ENCODE results near the gene SPARC. TPM values are rescaled to one million over a fixed set of nuclear protein-coding genes. Genes with fewer than 3 reads are reported as not detected.

The SPARC gene
- total RNA-seq, 6 donors from 2014 or later = 234 to 1,553 (median 581) TPM

DNA sequence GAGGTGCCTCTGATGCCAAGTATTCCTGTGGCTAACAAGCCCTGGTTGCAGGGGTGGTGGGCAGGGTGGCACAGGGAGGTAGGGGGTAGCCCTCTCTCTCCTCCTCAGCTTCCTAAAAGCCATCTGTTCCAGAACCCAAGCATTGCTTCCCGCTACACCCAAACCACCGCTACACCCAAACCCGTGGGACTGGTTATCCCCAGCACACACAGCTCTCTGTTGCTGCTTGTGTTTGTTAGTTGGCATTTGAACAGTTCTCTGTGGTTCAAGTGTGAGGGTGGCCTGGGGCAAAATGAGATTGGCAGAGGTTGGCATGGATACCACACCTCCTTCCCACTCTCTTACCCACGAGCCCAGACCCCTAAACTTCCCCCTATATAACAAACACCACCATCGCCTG, 40.4 kb downstream of the SPARC start:
- H3K27ac ChIP-seq = no peak overlapping the region
- no peaks in the 10 kb centered on the region for H3K9me3 ChIP-seq
- no peaks in the 10 kb centered on the region for H3K4me1 ChIP-seq
- H3K36me3 ChIP-seq = no peaks in the 10 kb centered on the region
- H3K4me3 ChIP-seq = no peak overlapping the region
- WGBS, 2 donors = 77 to 80% methylated on average over 5 of the region's 5 CpGs
- TF ChIP-seq EP300 (IDR thresholded peaks at IDR 0.05) = no peak
- TF ChIP-seq POLR2AphosphoS5 (IDR thresholded peaks at IDR 0.05) = no peak
- TF ChIP-seq, protein P1, sequence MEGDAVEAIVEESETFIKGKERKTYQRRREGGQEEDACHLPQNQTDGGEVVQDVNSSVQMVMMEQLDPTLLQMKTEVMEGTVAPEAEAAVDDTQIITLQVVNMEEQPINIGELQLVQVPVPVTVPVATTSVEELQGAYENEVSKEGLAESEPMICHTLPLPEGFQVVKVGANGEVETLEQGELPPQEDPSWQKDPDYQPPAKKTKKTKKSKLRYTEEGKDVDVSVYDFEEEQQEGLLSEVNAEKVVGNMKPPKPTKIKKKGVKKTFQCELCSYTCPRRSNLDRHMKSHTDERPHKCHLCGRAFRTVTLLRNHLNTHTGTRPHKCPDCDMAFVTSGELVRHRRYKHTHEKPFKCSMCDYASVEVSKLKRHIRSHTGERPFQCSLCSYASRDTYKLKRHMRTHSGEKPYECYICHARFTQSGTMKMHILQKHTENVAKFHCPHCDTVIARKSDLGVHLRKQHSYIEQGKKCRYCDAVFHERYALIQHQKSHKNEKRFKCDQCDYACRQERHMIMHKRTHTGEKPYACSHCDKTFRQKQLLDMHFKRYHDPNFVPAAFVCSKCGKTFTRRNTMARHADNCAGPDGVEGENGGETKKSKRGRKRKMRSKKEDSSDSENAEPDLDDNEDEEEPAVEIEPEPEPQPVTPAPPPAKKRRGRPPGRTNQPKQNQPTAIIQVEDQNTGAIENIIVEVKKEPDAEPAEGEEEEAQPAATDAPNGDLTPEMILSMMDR (IDR thresholded peaks at IDR 0.05) = no peak
- no peak for TF ChIP-seq POLR2A (IDR thresholded peaks at IDR 0.05)
- no peaks in the 10 kb centered on the region for H3K27me3 ChIP-seq
- DNase-seq (no peak), ATAC-seq (ENCODE audit: low FRiP score in 2 of 2) (peak in 1 of 2 donors; percentile 27)

DNA sequence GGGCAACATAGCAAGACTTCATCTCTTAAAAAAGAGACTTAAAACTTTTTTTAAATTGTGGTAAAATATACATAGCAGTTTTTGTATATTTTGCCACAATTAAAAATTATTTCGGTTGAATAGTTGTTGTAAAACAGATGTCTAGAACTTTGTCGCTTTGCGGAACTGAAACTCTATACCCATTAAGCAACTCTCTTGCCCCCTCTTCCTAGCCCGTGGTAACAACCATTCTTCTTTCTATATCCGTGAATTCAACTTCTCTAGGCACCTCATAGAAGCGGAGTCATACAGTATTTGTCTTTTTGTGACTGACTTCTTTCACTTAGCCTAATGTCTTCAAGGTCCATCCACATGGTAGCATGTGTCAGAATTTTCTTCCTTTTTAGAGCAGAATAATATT, 43.3 kb downstream of the SPARC start:
- no peaks in the 10 kb centered on the region for H3K9me3 ChIP-seq
- ATAC-seq (ENCODE audit: low FRiP score in 2 of 2) (peak in 1 of 2 donors; percentile 59), DNase-seq (no peak)
- H3K4me3 ChIP-seq = no peak overlapping the region
- H3K27ac ChIP-seq = no peak overlapping the region
- TF ChIP-seq POLR2A (IDR thresholded peaks at IDR 0.05) (no peak), EP300 (IDR thresholded peaks at IDR 0.05) (no peak), POLR2AphosphoS5 (IDR thresholded peaks at IDR 0.05) (no peak)
- TF ChIP-seq, protein P1 (IDR thresholded peaks at IDR 0.05) = no peak
- H3K36me3 ChIP-seq = no peaks in the 10 kb centered on the region
- H3K27me3 ChIP-seq = no peaks in the 10 kb centered on the region
- no peaks in the 10 kb centered on the region for H3K4me1 ChIP-seq
- 73 to 79% methylated on average over 6 of the region's 6 CpGs for WGBS, 2 donors

DNA sequence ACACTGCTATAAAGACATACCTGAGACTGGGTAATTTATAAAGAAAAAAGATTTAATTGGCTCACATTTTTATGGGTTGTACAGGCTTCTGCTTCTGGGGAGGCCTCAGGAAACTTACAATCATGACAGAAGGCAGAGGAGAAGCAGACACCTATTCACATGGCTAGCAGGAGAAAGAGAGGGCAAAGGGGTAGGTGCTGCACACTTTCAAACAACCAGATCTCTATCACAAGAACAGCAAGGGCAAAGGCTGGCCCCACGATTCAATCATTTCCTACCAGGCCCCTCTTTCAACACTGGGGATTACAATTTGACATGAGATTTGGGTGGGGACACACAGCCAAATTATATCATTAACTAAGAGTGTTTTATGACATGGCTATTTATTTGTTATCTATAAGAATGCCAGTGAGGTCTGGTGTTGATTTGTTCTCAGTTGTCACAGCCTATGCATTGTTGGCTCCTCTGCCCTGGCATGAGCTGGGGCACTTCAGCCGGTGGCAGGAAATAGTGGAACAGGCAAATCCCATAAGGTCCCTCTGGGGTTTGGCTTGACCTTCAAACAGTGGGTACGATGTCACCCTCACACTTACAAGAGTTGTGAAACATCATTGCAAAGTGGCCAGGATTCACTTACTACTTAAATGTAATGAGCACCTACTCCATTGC, 44.1 kb downstream of the SPARC start:
- no peak for DNase-seq
- no peak for ATAC-seq (ENCODE audit: low FRiP score in 2 of 2)
- Histone ChIP-seq H3K4me3 (no peak overlapping the region), H3K27me3 (no peaks in the 10 kb centered on the region), H3K27ac (no peak overlapping the region), H3K9me3 (no peaks in the 10 kb centered on the region), H3K4me1 (no peaks in the 10 kb centered on the region), H3K36me3 (no peaks in the 10 kb centered on the region)
- 67 to 72% methylated on average over 3 of the region's 3 CpGs for WGBS, 2 donors
- no peak for TF ChIP-seq EP300 (IDR thresholded peaks at IDR 0.05)
- no peak for TF ChIP-seq POLR2A (IDR thresholded peaks at IDR 0.05)
- TF ChIP-seq, protein P1 (IDR thresholded peaks at IDR 0.05) = no peak
- TF ChIP-seq POLR2AphosphoS5 (IDR thresholded peaks at IDR 0.05) = no peak

DNA sequence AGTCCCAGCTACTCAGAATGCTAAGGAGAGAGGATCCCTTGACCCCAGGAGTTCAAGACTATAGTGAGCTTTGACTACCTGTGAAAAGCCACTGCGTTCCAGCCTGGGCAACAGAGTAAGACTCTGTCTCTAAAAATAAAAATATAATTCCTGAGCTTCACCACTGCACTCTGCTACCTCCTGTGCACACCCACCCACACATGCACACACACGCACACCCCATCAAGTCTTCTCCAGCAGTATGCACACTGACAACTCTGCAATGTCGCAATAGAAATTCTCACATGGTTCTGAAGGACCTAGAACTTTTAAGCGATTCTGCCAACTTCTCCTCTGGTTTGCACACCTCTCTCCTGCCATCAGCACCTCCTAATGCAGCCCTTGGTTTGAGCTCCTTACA, 48.1 kb downstream of the SPARC start:
- WGBS, 2 donors = 81 to 83% methylated on average over 4 of the region's 4 CpGs
- DNase-seq = no peak
- no peak for ATAC-seq (ENCODE audit: low FRiP score in 2 of 2)

More for the DNA sequence above, 48.1 kb downstream of the SPARC start:
- Histone ChIP-seq H3K27me3 (no peaks in the 10 kb centered on the region), H3K27ac (no peak overlapping the region), H3K36me3 (no peaks in the 10 kb centered on the region), H3K9me3 (no peaks in the 10 kb centered on the region), H3K4me3 (no peak overlapping the region), H3K4me1 (no peaks in the 10 kb centered on the region)
- TF ChIP-seq EP300 (IDR thresholded peaks at IDR 0.05) = no peak
- TF ChIP-seq POLR2AphosphoS5 (IDR thresholded peaks at IDR 0.05) = no peak
- TF ChIP-seq POLR2A (IDR thresholded peaks at IDR 0.05) = no peak
- TF ChIP-seq, protein P1 (IDR thresholded peaks at IDR 0.05) = no peak
